KBM-7 (cell line): Measurements from ENCODE around the gene PCNX1.
"Not testable (repeated sequence)": the region's sequence is repeated elsewhere in the genome, so short reads cannot be mapped to it uniquely, and the experiment has no call there.

Source experiments
- DNase-seq: peaks from one replicate; pipeline ENCODE4 v3.0.0-alpha.2; 2015
- in situ Hi-C: fragments of 300-500 bp; cut with MboI; formaldehyde crosslinking; loops from 2 replicates; pipeline ENCODE4 v1.14.3; 2020; ENCODE audit warnings: low sequenced_read_pairs, low pct_unique_long_range_greater_than_20kb, mixed read lengths

PCNX1 gene

GRCh38 chr14:71107921-71108320 lies 200.7 kb downstream of the PCNX1 start:
- in situ Hi-C loops: no loop called here
- DNase-seq: no peak

GRCh38 chr14:71108398-71109119 lies 201.3 kb downstream of the PCNX1 start:
- no peak for DNase-seq
- in situ Hi-C loops: no loop called here

GRCh38 chr14:71113376-71113775 lies 206.1 kb downstream of the PCNX1 start:
- DNase-seq: no peak
- in situ Hi-C loops: no loop called here

GRCh38 chr14:71114565-71114964 lies 207.3 kb downstream of the PCNX1 start:
- in situ Hi-C loops: no loop called here
- no peak for DNase-seq

GRCh38 chr14:71115306-71115705 lies 208.0 kb downstream of the PCNX1 start:
- DNase-seq: no peak
- in situ Hi-C loops: no loop called here

- no peak for DNase-seq
- in situ Hi-C loops: no loop called here
Measured at GRCh38 chr14:71115821-71116567, 208.7 kb downstream of the PCNX1 start.

- in situ Hi-C loops: no loop called here
Measured at GRCh38 chr14:71116568-71117122, 209.4 kb downstream of the PCNX1 start.

GRCh38 chr14:71117839-71118743 lies 210.8 kb downstream of the PCNX1 start:
- in situ Hi-C loops: no loop called here
- no peak for DNase-seq

More at GRCh38 chr14:71116568-71117122, 209.4 kb downstream of the PCNX1 start:
- DNase-seq: no peak

GRCh38 chr14:71119075-71119474 lies 211.8 kb downstream of the PCNX1 start:
- in situ Hi-C loops: no loop called here
- no peak for DNase-seq

GRCh38 chr14:71119832-71120231 lies 212.6 kb downstream of the PCNX1 start:
- in situ Hi-C loops: no loop called here
- no peak for DNase-seq

- no peak for DNase-seq
- in situ Hi-C loops: no loop called here
Measured at GRCh38 chr14:71121001-71121400, 213.7 kb downstream of the PCNX1 start.

GRCh38 chr14:71121711-71122110 lies 214.5 kb downstream of the PCNX1 start:
- no peak for DNase-seq
- in situ Hi-C loops: no loop called here

GRCh38 chr14:71122866-71123565 lies 215.8 kb downstream of the PCNX1 start:
- no peak for DNase-seq

GRCh38 chr14:71123579-71124135 lies 216.4 kb downstream of the PCNX1 start:
- in situ Hi-C loops: no loop called here
- DNase-seq: no peak

More at GRCh38 chr14:71122866-71123565, 215.8 kb downstream of the PCNX1 start:
- in situ Hi-C loops: no loop called here

GRCh38 chr14:71129716-71130490 lies 222.6 kb downstream of the PCNX1 start:
- DNase-seq, in situ Hi-C loops: not testable (repeated sequence)

- in situ Hi-C loops: no loop called here
- DNase-seq: peak; percentile 27
Measured at GRCh38 chr14:71130491-71131179, 223.4 kb downstream of the PCNX1 start.

GRCh38 chr14:71133296-71133695 lies 226.0 kb downstream of the PCNX1 start:
- no peak for DNase-seq
- in situ Hi-C loops: no loop called here
